ENCODE data around the gene APH1B.
A peak's percentile ranks its signal among the peaks of the same experiment; 100 is the strongest.
"Not testable (repeated sequence)": the region's sequence is repeated elsewhere in the genome, so short reads cannot be mapped to it uniquely, and the experiment has no call there.

Gene APH1B

DNA sequence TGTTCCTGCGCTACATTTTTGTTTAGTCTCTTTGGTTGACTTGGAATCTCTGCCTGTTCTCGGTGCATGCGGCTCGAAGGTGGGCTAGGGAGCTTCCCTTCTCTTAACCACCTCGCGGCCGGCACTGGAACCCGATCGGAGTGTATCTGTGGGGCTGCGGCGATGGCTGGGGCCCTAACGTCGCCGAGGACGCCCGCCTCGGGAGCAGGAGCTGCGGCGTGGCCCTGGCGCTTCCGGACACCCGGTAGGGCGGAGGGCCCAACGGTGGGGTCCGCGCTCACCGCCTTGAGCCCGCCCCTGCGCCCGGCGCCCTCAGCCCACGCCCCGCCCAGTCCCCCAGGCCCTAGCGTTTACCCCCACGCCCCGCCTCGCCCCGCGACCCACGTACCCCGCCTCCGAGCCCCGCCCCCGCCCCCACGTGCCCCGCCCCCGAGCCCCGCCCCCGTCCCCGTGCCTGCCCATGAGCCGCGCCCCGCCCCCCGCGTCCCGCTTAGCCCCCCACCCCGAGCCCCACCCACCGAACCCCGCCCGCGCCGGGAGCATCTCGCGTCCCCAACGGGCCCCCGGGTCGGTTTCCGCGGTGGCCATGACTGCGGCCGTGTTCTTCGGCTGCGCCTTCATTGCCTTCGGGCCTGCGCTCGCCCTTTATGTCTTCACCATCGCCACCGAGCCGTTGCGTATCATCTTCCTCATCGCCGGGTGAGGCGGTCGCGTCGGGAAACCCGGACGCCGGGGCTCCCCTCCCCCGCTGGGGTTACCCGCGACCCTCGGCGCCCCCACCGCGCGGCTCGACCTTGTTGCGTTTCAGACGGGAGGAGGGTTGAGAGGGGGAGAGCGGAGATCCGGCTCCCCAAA, at the start of gene APH1B:
Gene APH1B, plus strand, starts transcription at position 568 of the 855 bp plus-strand sequence. Its CDS starts 19 bp downstream, at position 587.
- peak; percentile 65 to 74 for DNase-seq

DNA sequence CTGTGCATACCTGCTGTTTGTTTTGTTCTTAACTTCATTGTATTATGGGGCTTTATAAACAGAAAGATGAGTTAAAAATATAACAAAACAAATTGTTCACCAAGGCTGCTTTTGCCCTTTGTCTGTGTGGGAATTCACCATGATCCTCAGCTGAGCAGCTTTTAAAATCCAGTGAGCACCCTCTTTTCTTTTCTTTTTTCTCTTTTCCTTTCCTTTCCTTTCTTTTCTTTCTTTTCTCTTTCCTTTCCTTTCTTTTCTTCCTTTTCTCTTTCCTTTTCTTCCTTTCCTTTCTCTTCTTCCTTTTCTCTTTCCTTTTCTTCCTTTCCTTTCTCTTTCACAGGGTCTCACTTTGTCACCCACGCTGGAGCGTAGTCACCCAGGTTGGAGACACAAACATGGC, 49.7 kb upstream of the APH1B start:
- no peak for DNase-seq

DNA sequence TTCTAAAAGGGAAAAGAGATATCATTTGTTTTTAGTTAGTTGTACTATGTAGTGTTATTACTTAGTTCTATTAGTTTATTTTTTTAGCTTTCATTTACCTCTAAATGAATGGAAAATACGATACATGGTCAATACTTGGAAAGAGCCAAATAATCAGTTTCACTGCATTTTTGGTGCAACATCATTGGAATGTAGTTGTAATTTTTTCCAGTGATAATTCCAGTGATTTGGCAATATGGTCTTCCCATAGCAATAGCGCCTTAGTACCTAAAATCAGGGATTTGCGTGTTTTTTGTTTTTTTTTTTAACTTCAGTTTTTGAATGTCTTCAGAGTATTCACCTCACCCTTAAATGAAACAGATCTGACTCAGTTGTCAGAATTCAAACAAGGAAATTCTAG, 46.2 kb upstream of the APH1B start:
- no peak for DNase-seq

DNA sequence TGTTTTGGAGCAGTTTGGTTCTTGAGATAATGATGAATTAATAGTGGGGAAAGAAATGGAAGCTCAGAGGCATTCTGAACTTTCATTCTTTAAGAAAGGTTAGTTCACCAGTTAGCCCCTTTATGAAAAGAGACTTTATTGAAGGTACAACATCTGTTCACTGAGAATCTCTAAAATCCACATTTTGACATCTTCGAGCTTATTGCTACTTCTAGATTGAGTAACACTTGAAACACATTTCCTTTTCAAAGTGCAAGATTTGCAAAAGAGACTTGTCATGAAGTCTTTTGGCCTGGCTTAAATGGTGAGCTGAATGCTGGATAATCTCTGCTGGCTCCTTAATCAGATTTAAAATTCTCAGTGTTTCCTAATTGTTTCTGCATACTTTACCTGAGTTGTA, 45.7 kb upstream of the APH1B start:
- no peak for DNase-seq

DNA sequence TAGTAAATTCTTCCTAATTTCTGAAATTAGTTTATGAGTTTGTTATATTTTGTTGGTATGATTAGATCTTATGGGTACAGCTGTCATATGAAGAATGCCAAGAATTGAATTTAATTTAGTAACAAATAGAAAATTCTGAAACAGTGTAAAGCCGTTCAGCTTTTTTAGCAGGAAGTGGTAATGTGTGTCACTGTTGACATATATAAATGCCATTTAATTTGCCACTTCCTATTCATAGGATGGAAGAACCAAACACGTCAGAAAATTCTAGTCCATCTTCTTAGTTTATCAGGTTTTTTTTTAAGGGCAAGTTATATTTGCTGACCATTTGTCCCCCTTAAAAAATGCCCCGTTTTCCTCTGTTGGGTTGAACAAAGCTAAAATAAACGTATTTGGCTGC, 45.0 kb upstream of the APH1B start:
- DNase-seq = no peak

DNA sequence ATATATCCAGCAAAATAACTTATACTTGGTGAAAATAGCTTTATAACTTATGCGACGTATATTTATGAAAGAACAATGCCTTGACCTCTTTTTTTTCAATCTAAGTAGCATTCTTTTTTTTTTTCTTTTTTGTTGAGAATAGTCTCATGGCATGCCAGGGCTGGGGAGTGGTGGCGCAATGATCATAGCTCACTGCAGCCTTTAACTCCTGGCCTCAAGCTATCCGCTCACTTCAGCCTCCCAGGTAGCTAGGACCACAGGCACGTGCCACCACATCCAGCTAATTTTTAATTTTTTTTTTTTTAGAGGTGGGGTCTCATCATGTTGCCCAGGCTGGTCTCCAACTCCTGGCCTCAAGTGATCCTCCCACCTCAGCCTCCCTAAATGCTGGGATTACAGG, 44.5 kb upstream of the APH1B start:
- no peak for DNase-seq

DNA sequence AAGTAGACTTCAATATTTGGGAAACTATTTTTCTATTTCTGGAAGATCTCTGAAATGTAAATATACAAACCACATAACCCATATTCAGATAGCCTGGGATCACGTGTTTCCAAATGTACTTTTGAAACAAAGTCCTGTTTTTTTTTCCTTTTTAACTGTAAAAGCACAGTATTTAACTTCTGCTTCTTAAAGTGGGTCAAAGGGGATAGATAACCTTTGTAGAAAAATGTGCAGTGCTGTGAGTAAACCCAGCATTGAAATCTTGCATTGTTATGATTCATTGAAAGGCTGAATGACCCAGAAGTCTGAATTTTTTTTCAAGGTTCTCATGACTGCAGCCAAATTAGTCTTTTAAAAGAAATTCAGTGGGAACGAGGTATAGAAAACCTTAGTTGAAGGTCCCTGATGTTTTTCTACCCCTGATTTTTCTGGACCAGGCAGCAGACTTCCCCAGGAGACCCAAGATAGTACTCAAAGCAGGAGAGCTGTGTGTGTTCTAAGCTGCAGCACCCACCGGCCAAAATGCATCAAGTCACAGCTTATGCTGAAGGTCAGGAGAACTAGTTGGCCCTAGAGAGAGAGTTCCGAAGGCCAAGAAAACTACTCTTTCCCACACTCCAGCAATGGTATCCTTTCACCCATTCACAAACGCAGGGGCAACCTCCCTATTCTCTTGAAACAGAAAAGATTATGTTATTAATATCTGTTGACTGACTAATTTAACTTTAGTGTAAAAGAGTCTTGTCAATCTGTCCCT, 43.6 kb upstream of the APH1B start:
- no peak for DNase-seq

DNA sequence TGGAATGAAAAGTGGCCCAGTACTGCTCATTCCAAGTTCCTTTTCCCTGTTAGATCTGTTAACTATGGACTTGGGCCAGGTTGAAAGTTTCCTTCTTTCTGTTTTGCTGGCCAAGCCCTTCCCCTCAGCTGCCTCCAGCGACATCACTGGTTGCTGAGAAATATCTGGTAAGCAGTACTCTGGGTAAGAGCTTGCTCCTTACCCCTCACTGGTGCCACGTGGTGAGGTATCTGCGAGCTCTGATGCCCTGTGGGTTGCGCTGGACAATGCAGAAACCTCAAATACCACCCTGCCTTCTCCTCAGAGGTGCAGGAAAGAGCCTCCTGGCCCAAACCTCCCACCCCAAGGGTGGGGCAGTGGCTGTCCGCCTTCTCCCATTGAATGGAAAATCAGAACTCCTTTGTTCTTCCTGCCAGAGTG, 42.9 kb upstream of the APH1B start:
- no peak for DNase-seq

DNA sequence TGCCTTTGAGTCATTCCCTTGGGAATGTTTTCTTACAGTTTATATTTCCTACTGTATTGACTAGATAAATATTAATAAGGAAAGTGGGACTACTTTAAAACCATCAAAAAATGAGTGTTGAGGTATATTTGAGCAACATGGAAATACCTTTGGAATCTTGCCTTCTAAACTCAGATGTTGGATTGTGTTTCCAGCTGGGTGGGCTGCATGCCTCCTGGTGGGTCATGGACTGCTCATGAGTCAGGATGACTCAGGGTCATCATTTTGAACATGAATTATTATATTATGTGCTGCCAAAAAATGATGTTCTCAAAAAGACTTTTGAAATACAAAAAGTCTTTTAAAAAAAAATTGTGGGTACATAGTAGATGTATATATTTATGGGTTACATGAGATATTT, 41.1 kb upstream of the APH1B start:
- no peak for DNase-seq

DNA sequence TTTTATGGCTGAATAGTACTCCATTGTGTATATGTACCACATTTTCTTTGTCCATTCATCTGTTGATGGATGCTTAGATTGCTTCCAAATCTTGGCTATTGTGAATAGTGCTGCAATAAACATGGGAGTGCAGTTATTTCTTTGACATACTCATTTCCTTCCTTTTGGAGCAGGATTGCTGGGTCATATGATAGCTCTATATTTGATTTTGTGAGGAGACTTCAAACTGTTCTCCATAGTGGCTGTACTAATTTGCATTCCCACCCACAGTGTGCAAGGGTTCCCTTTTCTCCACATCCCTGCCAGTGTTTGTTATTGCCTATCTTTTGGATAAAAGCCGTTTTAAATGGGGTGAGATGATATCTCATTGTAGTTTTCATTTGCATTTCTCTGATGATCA, 40.3 kb upstream of the APH1B start:
- not testable (repeated sequence) for DNase-seq

DNA sequence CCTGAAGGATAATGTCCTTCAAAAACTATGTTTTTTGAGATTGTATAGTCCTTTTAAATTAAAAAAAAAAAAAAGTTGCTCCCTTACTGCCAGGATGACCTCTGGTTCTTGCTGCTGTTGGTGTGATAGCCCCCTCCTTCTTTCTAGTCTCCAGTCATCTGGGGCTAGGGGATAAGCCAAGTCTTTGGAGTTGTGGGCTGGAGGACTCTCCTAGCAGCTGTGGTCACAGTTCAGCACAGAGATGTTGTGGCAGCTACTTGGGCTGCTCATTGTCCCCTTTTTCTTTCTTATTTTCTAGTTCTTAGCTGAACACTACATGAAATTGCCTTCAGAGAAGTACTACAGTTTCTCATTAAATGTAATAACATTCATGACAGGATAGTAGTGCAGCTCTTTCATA, 39.2 kb upstream of the APH1B start:
- no peak for DNase-seq

DNA sequence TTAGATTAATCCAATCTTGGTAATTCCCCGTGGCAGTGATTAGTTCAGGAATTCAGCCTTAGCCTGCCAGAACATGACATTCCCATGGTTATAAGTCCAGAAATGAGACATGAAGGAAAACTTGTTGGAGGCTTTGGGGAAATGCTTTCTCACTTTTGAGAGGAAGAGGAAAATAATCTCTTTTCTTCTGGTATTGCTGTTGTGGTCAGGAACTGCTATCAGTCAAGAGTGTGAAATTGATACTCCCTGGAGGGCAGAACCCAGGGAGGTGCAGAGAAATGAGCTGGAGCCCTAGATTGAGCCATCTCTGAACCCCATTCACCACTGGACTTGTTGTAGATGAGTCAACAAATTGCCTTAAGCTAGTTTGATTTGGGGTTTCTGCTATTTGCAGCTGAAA, 38.6 kb upstream of the APH1B start:
- peak; percentile 28 to 47 for DNase-seq

DNA sequence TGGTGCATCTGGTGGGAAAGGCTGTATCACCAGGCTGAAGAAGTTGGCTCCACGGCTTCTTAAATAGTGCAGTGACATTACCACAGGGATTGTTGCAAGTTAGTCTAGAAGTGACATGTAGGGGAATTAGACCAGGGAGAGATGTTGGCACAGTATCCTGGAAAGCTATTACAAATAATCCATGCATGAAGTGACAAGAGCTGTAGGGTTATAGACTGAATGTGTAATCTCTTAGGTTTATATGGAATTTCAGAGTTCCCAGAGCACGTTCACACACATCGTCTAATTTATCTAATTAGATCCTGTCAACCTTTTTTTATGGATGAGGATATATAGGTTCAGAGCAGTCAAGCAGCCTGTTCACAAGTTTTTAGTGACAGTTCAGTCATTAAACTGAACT, 37.3 kb upstream of the APH1B start:
- DNase-seq = no peak

DNA sequence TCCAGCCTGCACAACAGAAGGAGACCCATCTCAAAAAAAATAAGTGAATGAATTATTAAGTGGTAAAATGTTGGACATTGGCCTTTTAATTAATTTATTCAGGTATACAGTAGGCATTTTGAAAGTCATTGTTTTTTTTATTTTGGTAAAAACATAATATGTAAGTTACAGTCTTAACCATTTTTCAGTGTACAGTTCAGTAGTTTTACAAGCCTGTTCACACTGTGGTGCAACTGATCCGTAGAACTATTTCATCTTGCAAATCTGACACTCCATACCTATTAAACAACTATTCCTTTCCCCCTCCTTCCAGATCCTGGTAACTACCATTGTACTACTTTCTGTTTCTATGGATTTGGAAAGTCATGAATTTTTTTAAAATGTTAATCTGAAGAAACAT, 36.1 kb upstream of the APH1B start:
- DNase-seq = no peak

DNA sequence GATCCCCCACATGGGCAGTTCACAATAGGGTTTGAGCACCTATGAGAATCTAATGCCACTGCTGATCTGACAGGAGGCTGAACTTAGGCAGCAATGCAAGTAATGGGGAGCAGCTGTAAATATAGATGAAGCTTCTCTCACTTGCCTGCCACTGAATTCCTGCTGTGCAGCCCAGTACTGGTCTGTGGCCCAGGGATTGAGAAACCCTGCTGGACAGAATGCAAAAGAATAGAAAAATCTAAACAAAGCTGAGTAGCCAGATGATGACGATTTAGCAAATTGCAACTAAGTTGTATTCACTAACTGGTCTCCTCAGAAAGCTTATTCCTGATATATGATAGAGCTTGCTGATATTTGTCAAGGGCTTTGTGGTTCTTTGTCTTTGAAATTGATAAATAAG, 34.3 kb upstream of the APH1B start:
- DNase-seq = no peak

DNA sequence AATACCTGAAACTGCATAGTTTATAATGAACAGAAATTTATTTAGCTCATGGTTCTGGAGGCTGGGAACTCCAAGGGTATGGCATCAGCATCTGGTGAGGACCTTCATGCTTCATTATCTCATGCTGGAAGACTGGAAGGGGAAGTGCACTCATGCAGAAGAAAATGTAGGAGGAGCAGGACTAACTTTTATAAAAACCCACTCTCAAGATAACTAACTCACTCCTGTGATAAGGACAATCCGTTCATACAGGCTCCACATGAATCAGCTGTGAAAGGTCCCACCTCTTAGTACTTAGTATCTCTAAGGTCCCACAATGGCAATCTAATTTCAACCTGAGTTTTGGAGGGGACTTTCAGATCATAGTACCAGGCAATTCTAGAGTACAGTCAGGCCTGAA, 33.6 kb upstream of the APH1B start:
- DNase-seq = no peak

DNA sequence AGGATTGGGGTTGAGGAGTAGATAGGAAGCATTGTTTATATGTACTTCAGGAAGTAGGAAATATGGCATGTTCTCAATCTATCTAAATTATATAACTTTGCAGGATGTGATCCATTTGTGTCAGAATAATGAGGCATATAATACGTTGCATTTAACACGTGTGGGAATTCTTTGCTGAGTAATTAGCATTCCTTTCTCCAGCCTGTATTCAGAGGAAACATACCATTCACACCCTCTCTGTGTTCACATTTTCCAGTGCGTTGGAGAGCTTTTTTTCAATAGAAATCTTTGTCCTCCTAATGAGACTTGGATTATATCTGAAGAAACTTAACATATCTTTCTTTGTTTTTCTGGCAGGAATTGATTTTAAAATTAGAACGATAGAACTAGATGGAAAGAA, 33.0 kb upstream of the APH1B start:
- no peak for DNase-seq

DNA sequence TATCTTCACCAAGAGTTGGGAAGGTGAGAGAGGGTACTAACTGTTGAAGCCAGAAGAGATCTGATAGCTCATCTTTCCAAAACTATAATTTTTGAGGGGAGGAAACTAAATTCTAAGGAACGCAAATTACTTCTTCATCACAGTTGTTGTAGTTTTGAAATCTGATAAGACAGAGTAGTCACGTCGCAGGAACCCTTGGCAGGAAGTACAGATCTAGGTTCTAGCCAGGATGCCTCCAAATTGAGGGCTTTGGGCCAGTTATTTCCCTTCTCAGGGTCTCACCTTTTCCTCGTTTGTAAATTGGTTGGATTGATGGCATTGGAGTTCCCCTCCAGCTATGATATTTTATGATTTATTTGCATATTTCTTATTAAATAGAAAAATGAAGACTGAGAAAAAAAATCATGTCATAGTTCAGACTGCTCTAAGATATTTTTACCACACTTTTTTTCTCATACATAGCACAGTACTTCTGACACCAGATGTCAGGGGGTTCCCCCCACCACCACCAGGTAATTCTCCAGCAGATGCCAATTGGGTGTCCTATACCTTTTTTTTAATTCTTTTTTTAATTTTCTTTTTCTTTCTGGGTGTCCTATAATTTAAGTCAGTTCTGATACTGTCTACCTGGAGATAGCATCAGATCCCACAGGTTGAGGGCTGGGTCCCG, 32.3 kb upstream of the APH1B start:
- no peak for DNase-seq

DNA sequence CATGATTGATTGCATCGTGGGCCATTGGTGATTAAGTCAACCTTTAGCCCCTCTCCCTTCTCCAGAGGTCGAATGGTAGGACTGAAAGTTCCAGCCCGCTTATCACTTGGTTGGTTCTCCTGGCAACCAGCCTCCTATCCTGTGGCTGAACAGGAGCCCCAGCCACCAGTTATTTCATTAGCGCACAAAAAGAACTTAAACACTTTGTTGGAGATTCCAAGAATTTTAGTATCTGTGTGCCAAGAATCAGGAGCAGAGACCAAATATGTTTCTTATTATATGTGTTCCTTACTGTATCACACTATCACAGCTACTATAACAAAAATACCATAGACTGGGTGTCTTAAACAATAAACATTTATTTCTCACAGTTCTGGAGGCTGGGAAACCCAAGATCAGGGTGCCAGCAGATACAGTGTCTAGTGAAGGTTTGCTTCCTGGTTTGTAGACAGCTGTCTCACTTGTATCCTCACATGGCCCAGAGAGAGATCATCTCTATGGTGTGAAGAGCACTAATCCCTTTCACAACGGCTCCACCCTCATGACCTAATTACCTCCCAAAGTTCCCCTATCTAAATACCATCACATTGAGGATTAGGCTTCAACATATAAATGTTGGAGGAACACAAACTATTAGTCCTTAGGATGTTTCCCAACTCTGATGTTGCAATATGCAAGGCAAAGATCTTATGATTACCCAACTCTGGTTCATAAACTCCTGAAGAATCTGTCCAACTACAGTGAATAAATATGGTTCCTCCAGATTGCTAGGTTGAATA, 30.5 kb upstream of the APH1B start:
- DNase-seq = no peak

DNA sequence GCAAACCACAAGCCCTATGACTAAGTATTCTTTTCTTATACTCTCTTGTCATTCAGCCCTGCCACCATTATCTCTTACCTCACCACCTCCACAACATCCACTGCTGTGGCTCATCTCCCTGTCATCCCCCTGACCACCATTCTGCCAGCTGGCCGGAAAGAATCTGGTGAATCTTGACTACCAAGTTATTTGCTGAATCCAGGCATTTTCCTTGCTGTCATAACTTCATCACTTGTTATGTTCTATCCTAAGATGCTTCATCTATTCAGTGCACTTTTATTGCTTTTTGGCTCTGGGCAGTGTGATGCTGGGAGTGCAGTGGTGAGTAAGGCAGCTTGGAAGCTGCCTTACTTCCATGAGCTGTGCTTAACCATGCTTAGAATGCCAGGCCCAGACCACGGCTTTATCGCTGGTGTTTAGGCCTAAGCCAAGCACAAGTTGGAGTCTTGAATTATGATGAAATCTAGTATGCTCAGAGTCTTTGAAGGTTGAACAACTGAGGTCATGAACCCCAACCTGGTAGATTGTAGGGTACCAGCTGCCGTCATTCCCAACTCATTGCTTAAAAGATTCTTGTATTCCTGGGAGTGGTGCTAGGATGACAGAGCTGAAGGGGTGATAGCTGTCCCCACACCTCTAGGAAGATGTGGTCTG, 27.0 kb upstream of the APH1B start:
- DNase-seq = no peak

DNA sequence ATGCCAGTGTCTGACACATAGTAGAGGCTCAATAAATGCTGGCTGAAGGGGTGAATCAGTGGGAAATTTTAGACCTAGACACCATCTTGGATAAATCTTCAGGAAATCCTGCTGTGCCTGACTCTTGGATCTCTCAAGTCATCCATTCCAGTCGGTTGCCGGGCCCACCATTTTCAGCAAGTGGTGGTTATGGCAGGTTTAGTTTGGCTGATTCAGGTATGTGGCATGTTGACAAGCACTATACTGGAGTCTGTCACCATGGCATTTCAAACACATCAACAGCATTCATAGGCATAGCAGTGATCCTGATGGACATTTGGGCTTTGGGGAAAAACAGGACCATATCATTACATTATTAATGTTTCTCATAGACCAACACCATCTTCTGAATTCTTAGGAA, 25.7 kb upstream of the APH1B start:
- no peak for DNase-seq

DNA sequence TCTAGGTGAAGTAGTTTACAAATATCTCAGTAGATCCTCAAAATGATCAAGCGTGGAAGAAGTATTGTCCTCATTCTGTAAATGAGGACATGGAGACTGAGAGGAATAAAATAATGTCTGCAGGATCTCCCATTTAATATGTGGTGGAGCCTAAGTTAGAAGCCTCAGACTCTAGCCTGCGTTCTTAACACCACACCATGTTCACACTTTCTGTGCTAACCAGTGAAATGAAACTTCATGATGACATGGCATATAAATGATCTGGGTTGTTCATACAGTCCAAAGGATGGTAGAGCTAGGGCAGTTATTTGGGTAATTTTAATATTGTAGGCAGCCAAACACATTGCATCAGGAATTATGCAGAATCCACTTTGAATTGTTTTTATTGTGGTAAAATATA, 25.1 kb upstream of the APH1B start:
- no peak for DNase-seq
